Lung (tissue), 12 donors: ENCODE data around the gene RFESD. TPM values are rescaled to one million over a fixed set of nuclear protein-coding genes. Genes with fewer than 3 reads are reported as not detected.
"Not testable (repeated sequence)": the region's sequence is repeated elsewhere in the genome, so short reads cannot be mapped to it uniquely, and the experiment has no call there.

Experiments
- ATAC-seq: fragments of 200-7000 bp; cut with Tn5 transposase; one replicate; pipeline ENCODE4 v1.9.1; 2020; ENCODE audit warnings: moderate number of reproducible peaks; ENCODE audit not compliant: insufficient read depth, low FRiP score
- DNase-seq, 3 donors: peaks; one replicate each; pipeline ENCODE4 v3.0.0-alpha.2; 2013 to 2017
- H3K27ac ChIP-seq, 2 donors: one replicate each; pipeline ENCODE4 v1.5.1; 2013; ENCODE audit warnings: mild to moderate bottlenecking in 2 of 2, moderate library complexity in 2 of 2, control low read depth in 1 of 2, inconsistent platforms in 1 of 2, low read depth in 1 of 2, low read length in 1 of 2
- H3K27me3 ChIP-seq, 3 donors: one replicate each; pipeline ENCODE4 v1.5.1; 2013; ENCODE audit warnings: low read length in 2 of 3; ENCODE audit not compliant: control insufficient read depth in 3 of 3, insufficient read depth in 3 of 3
- H3K36me3 ChIP-seq, 4 donors: one replicate each; pipeline ENCODE4 v1.5.1; 2013; ENCODE audit warnings: low read length in 4 of 4, mild to moderate bottlenecking in 1 of 4, moderate library complexity in 1 of 4; ENCODE audit not compliant: control insufficient read depth in 4 of 4, insufficient read depth in 4 of 4
- H3K4me1 ChIP-seq, 5 donors: one replicate each; pipeline ENCODE4 v1.5.1; 2013; ENCODE audit warnings: low read length in 5 of 5, mild to moderate bottlenecking in 2 of 5, moderate library complexity in 1 of 5; ENCODE audit not compliant: control insufficient read depth in 5 of 5, insufficient read depth in 5 of 5
- H3K4me3 ChIP-seq: one replicate; pipeline ENCODE4 v1.5.1; 2013; ENCODE audit warnings: mild to moderate bottlenecking, control low read depth, moderate library complexity
- H3K9ac ChIP-seq, 2 donors: one replicate each; pipeline ENCODE4 v1.5.1; 2013; ENCODE audit warnings: low read length in 2 of 2, control low read depth in 1 of 2; ENCODE audit not compliant: insufficient read depth in 1 of 2
- H3K9me3 ChIP-seq, 4 donors: one replicate each; pipeline ENCODE4 v1.5.1; 2013; ENCODE audit warnings: low read length in 3 of 4, mild to moderate bottlenecking in 1 of 4, moderate library complexity in 1 of 4; ENCODE audit not compliant: control insufficient read depth in 4 of 4, insufficient read depth in 3 of 4
- CTCF ChIP-seq: IDR thresholded peaks from 2 replicates; pipeline ENCODE4 v1.5.1; 2012; ENCODE audit warnings: mild to moderate bottlenecking; ENCODE audit errors: control extremely low read depth, extremely low read depth
- WGBS, 2 donors: extraction: QIAGEN DNeasy Blood & Tissue Kit; methylation state at CpG; one replicate each; pipeline ENCODE4 v1.1.7; 2013; 5-methylcytosine and 5-hydroxymethylcytosine counted together
- polyA plus RNA-seq, 2 donors: library from polyadenylated mRNA; stranded (reverse); fragments of 200-250 nt; gene quantifications; one replicate each; pipeline ENCODE4 v1.2.1, GENCODE V29; 2013
- total RNA-seq, 2 donors: library from RNA; depleted of rRNA in 1 of 2; stranded (reverse); fragments of >200 nt in 1 of 2; gene quantifications; one replicate each; pipeline ENCODE4 v1.2.1, GENCODE V29; 2014 to 2021
- donor health status: control.
- donor health status: control.
- donor health status: Bipolar disorder and iron deficiency.
- donor health status: healthy.
- donor health status: DM: yes; HTN: yes; CAD: no.

RFESD gene
- total and polyA plus RNA-seq, 4 donors: 2.6 to 6.4 (median 3.6) TPM

DNA sequence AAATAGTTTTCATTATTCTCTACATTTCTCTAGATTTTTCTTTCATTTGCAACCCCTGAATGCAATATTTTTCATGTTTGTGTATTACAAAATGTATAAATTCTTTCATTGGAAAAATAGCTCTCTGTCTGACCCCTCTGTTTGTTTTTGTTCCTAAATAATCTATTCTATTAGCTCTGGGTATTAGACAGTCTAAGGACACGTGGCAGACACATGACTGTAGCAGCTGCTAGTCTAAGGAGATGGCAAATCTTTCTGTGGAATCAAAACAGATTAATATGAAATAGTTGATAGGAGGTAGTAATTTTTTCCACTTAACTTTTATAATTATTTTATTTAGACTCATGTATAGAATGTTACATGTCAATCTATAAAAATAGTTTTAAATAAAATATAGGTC is 57.6 kb downstream of the RFESD start:
- no peak for ATAC-seq
- no peak for TF ChIP-seq CTCF
- Histone ChIP-seq H3K27me3 (no peaks in the 10 kb centered on the region), H3K9me3 (no peaks in the 10 kb centered on the region), H3K27ac (no peak overlapping the region), H3K36me3 (no peaks in the 10 kb centered on the region), H3K4me1 (no peaks in the 10 kb centered on the region), H3K9ac (no peak overlapping the region), H3K4me3 (no peak overlapping the region)
- DNase-seq: no peak
- WGBS, 2 donors: 71 to 82% methylated on average over 1 of the region's 1 CpG

DNA sequence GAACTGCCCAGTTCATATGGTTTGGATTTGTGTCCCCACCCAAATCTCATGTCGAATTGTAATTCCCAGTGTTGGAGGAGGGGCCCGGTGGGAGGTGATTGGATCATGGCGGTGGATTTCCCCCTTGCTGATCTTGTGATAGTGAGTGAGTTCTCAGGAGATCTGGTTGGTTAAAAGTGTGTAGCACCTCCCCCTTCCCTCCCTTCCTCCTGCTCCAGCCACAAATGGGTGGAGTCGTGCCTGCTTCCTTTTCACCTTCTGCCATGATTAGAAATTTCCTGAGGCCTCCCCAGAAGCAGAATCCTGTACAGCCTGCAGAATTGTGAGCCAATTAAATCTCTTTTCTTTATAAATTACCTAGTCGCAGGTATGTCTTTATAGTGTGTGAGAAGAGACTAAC is 59.6 kb downstream of the RFESD start:
- not testable (repeated sequence) for H3K27ac ChIP-seq, H3K36me3 ChIP-seq, ATAC-seq, H3K27me3 ChIP-seq, H3K4me1 ChIP-seq, H3K4me3 ChIP-seq, DNase-seq, H3K9ac ChIP-seq, H3K9me3 ChIP-seq
- whole genome bisulfite sequencing, 2 donors: 80 to 91% methylated on average over 5 of the region's 5 CpGs

DNA sequence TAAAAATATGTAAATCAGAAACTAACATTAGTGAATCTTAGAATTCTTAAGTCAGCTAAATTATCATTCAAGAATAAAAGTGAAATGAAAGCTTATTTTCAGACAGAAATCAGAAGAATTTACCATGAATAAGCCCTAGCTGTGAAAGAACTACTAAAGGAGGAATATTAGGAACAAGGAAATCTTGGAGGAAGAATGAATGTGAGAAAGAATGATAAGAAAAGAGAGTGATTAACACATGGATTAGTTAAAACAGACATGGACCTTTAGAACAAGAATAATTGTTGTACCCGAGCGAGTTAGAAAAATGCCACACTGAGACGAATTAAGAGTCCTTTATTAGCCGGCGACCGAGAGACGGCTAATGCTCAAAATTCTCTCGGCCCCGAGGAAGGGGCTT is 60.5 kb downstream of the RFESD start:
- 83 to 89% methylated on average over 9 of the region's 9 CpGs for WGBS, 2 donors
- ATAC-seq (no peak), DNase-seq (no peak)
- no peak for TF ChIP-seq CTCF
- Histone ChIP-seq H3K9ac (no peak overlapping the region), H3K4me1 (peaks cover 0 to 7% (median 3%) of the 10 kb centered on the region in 5 donors), H3K9me3 (no peaks in the 10 kb centered on the region), H3K27ac (no peak overlapping the region), H3K36me3 (no peaks in the 10 kb centered on the region), H3K4me3 (no peak overlapping the region), H3K27me3 (no peaks in the 10 kb centered on the region)

Other genes starting within 250 kb of the RFESD start
- 100 to 1,000 TPM in 1 of 2 donors, 10 to 100 TPM in 1; 59.2 to 136 TPM for gene SKIC3, start 91.8 kb upstream of the RFESD start, total RNA-seq
- 10 to 100 TPM; 15.1 to 22.1 TPM for gene SKIC3, start 91.8 kb upstream of the RFESD start, polyA plus RNA-seq
- gene ARSK, start 91.7 kb upstream of the RFESD start, total RNA-seq: 10 to 100 TPM in 1 of 2 donors, 1 to 10 TPM in 1; 5.0 to 10.5 TPM
- gene ARSK, start 91.7 kb upstream of the RFESD start, polyA plus RNA-seq: 1 to 10 TPM; 2.6 to 3.6 TPM
- gene GPR150, start 26.7 kb upstream of the RFESD start, total RNA-seq: under 1 TPM; 0.28 to 0.34 TPM
- gene GPR150, start 26.7 kb upstream of the RFESD start, polyA plus RNA-seq: under 1 TPM; 0.08 to 0.26 TPM
- gene SPATA9, start 36.2 kb downstream of the RFESD start, total RNA-seq: under 1 TPM in 1 of 2 donors, not detected in 1; 0.40 TPM
- gene SPATA9, start 36.2 kb downstream of the RFESD start, polyA plus RNA-seq: under 1 TPM; 0.31 to 0.77 TPM
- 100 to 1,000 TPM in 1 of 2 donors, 10 to 100 TPM in 1; 47.7 to 150 TPM for gene RHOBTB3, start 84.6 kb downstream of the RFESD start, total RNA-seq
- gene RHOBTB3, start 84.6 kb downstream of the RFESD start, polyA plus RNA-seq: 10 to 100 TPM; 12.9 to 13.5 TPM
- 10 to 100 TPM; 23.1 to 78.7 TPM for gene GLRX, start 175.9 kb downstream of the RFESD start, total RNA-seq
- 100 to 1,000 TPM; 104 to 300 TPM for gene GLRX, start 175.9 kb downstream of the RFESD start, polyA plus RNA-seq